Neutrophil (primary cell): ENCODE data around the gene SMARCAL1.

Experiments used
- H3K27ac ChIP-seq: fragments of 200-600 bp; sonication (generic); 2 replicates; pipeline ENCODE4 v1.5.1; 2016; ENCODE audit warnings: mild to moderate bottlenecking, moderate library complexity
- H3K27me3 ChIP-seq: fragments of 200-600 bp; sonication (generic); 2 replicates; pipeline ENCODE4 v1.6.0; 2016; ENCODE audit warnings: mild to moderate bottlenecking
- H3K36me3 ChIP-seq: fragments of 200-600 bp; sonication (generic); 2 replicates; pipeline ENCODE4 v1.5.1; 2017
- H3K4me1 ChIP-seq, 2 experiments: fragments of 200-600 bp in 1 of 2; sonication (generic) in 1 of 2; 1 replicate in 1 of 2; 2 replicates in 1 of 2; pipeline versions ENCODE4 v1.5.1 to v1.6.1; 2013 to 2016; ENCODE audit warnings: low read depth in 1 of 2, low read length in 1 of 2, mild to moderate bottlenecking in 1 of 2, moderate library complexity in 1 of 2; ENCODE audit not compliant: control insufficient read depth in 1 of 2, insufficient read depth in 1 of 2
- H3K4me3 ChIP-seq, 2 experiments: fragments of 200-600 bp in 1 of 2; sonication (generic) in 1 of 2; 1 replicate in 1 of 2; 2 replicates in 1 of 2; pipeline ENCODE4 v1.5.1; 2013 to 2016; ENCODE audit warnings: low read depth in 1 of 2, low read length in 1 of 2, mild to moderate bottlenecking in 1 of 2, moderate library complexity in 1 of 2
- H3K9me3 ChIP-seq: fragments of 200-600 bp; sonication (generic); 2 replicates; pipeline ENCODE4 v1.5.1; 2016
- TF ChIP-seq, protein P1 (sequence below): fragments of 200-600 bp; sonication (generic); IDR thresholded peaks from 2 replicates; pipeline ENCODE4 v1.5.1; 2016; ENCODE audit warnings: antibody characterized with exemption

SMARCAL1 gene

DNA sequence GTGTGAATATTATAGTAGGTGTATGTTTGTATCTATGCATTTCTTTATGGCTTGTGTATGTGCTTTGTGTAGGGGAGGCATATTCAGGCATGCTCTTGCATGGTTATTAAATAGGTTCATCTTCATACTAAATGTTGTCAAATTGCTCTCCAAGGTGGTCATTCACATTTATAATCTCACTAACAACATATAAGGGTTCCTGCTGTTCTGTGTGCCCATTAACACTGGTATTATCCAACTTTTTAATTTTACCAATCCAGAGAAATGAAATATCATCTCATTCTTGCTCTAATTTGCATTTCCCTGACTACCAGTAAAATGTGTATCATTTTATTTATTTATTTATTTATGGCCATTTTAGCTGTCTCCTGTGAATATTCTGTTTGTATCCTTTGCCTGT, 57.4 kb downstream of the SMARCAL1 start:
- Histone ChIP-seq H3K36me3 (peaks cover 30% of the 10 kb centered on the region), H3K4me3 (no peak overlapping the region), H3K27me3 (no peaks in the 10 kb centered on the region), H3K4me1 (no peaks in the 10 kb centered on the region), H3K9me3 (no peaks in the 10 kb centered on the region), H3K27ac (no peak overlapping the region)
- TF ChIP-seq, protein P1, sequence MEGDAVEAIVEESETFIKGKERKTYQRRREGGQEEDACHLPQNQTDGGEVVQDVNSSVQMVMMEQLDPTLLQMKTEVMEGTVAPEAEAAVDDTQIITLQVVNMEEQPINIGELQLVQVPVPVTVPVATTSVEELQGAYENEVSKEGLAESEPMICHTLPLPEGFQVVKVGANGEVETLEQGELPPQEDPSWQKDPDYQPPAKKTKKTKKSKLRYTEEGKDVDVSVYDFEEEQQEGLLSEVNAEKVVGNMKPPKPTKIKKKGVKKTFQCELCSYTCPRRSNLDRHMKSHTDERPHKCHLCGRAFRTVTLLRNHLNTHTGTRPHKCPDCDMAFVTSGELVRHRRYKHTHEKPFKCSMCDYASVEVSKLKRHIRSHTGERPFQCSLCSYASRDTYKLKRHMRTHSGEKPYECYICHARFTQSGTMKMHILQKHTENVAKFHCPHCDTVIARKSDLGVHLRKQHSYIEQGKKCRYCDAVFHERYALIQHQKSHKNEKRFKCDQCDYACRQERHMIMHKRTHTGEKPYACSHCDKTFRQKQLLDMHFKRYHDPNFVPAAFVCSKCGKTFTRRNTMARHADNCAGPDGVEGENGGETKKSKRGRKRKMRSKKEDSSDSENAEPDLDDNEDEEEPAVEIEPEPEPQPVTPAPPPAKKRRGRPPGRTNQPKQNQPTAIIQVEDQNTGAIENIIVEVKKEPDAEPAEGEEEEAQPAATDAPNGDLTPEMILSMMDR = no peak

DNA sequence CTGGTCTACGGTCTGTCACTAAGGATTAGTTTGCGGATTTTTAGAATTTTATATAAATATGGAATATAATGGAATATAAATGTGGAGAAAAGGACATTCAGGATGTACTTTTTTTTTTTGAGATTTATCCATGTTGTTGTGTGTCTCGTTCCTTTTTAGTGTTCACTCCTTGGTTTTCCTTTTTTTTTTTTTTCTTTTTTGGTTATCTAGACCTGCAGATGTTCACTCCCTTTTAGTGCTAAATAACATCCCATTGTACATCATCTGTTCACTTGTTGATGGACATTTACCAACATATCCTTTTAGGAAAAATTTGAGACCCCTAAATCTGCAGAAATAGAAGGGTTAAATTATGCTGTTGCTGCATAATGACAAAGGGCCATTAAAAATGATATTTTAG, 60.9 kb downstream of the SMARCAL1 start:
- TF ChIP-seq, protein P1 = no peak

DNA sequence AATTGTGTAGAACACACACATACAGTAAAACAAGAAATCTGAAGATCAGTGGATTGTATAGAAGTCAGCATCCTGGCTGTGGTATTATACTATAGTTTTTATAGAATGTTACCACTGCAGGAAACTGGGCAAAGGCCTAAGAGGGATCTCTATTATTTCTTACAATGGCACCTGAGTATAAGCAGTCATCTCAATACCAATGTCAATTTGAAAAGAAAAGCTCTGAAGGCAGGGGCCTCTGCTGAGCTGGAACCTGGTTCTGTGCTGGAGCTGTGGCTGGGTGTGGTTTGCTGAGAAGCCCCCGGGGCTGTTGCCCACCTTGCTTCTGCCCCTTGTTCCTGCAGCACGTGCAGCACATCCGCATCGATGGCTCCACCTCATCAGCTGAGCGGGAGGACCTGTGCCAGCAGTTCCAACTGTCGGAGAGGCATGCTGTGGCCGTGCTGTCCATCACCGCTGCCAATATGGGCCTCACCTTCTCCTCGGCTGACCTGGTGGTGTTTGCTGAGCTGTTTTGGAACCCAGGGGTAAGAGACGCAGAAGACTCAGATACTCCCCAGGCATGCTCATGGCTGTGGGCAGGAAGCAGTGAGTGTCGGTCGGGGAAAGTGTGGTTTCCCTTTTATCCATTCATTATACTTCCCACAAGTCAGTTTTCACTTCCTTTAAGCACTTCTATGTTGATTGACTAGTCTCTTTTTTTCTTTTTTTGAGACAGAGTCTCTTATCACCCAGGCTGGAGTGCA, 62.8 kb downstream of the SMARCAL1 start:
- Histone ChIP-seq H3K36me3 (peaks cover 21% of the 10 kb centered on the region), H3K4me3 (no peak overlapping the region), H3K27ac (no peak overlapping the region), H3K27me3 (no peaks in the 10 kb centered on the region), H3K4me1 (peaks cover 8 to 9% of the 10 kb centered on the region in 2 experiments), H3K9me3 (no peaks in the 10 kb centered on the region)
- TF ChIP-seq, protein P1 = no peak

More for the DNA sequence above, 60.9 kb downstream of the SMARCAL1 start:
- no peaks in the 10 kb centered on the region for H3K27me3 ChIP-seq
- no peaks in the 10 kb centered on the region for H3K9me3 ChIP-seq
- no peak overlapping the region for H3K27ac ChIP-seq
- peaks cover 15% of the 10 kb centered on the region for H3K36me3 ChIP-seq
- peaks cover 8 to 9% of the 10 kb centered on the region in 2 experiments for H3K4me1 ChIP-seq
- H3K4me3 ChIP-seq = no peak overlapping the region

GRCh38 chr2:216475767-216476166, 63.5 kb downstream of the SMARCAL1 start:
- H3K9me3 ChIP-seq = no peaks in the 10 kb centered on the region
- H3K4me3 ChIP-seq = no peak overlapping the region
- TF ChIP-seq, protein P1 = no peak
- H3K36me3 ChIP-seq = peaks cover 21% of the 10 kb centered on the region
- no peaks in the 10 kb centered on the region for H3K27me3 ChIP-seq
- no peak overlapping the region for H3K27ac ChIP-seq
- peaks cover 8 to 9% of the 10 kb centered on the region in 2 experiments for H3K4me1 ChIP-seq

DNA sequence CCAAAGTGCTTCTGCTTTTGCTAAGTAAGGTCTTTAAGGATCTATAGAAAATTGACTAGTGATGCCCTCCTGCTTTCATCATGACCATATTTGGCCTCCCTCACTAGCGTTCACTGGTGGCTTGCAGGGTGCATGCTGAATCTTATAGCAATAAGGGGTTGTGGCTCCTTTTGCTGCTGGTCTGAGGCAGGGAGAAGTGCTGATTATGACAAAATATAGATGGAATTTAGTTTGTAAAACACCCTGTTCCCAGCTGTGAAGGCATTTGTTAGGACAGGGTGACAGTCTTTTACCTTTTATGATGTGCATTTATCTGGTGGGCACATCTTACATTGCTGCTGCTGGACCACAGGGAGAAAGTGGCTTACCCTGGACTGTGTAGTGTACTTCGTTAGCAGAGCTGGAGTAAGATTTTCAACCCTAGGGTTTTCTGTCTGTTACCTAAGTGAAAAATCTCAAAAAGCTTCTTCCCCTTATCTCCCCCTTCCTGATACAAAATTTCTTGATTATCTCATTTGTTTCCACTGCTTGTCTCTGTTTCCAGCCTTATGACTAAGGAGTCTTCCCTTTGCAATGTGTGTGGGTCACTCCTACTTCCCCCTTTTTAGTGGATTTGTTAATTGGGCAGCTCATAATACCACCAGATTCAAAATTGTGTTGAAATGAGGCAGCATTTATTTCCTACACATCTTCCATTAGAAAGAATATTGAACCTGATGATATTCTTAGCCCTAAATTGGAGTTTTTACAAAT, 65.2 kb downstream of the SMARCAL1 start:
- no peaks in the 10 kb centered on the region for H3K27me3 ChIP-seq
- H3K27ac ChIP-seq = no peak overlapping the region
- H3K4me3 ChIP-seq = no peak overlapping the region
- peaks cover 8 to 9% of the 10 kb centered on the region in 2 experiments for H3K4me1 ChIP-seq
- TF ChIP-seq, protein P1 = no peak
- H3K36me3 ChIP-seq = peaks cover 20% of the 10 kb centered on the region
- H3K9me3 ChIP-seq = no peaks in the 10 kb centered on the region
